OCI-M2 (cell line): Measurements from ENCODE around the gene SLC34A1.

Experiments
- DNase-seq: peaks from one replicate; lab custom pipeline; 2025; ENCODE audit not compliant: unreplicated experiment; lab: John Stamatoyannopoulos, UW

The SLC34A1 gene

GRCh38 chr5:177385720-177386119 lies 1.5 kb downstream of the SLC34A1 start:
- no peak for DNase-seq

- no peak for DNase-seq
Measured at GRCh38 chr5:177386542-177386941, 2.3 kb downstream of the SLC34A1 start.

GRCh38 chr5:177387405-177387804 lies 3.2 kb downstream of the SLC34A1 start:
- no peak for DNase-seq

DNA sequence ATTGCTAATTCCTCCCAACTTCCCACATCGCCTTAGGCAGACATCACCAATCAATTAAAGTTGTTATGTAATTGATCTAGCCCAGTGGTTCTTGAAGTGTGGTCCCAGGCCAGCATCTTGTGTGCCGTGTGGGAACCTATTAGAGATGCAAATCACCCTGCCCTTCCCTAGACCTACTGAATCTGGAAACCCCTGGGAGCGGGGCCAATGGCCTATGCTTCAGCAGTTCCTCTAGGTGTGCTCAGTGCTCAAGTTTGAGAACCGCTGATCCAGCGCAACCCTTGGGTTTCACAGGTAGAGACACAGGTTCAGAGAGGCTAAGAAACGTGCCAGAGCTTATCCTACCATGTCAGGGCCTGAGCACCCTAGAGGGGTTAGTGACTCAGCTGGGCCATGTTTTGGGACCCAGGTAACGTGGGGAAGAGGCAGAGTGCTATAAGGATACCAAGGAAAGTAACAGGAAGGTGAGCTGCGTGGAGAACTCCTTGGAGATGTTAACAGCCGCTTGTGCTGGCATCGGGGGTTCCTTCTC lies 4.4 kb downstream of the SLC34A1 start:
- DNase-seq = no peak

DNA sequence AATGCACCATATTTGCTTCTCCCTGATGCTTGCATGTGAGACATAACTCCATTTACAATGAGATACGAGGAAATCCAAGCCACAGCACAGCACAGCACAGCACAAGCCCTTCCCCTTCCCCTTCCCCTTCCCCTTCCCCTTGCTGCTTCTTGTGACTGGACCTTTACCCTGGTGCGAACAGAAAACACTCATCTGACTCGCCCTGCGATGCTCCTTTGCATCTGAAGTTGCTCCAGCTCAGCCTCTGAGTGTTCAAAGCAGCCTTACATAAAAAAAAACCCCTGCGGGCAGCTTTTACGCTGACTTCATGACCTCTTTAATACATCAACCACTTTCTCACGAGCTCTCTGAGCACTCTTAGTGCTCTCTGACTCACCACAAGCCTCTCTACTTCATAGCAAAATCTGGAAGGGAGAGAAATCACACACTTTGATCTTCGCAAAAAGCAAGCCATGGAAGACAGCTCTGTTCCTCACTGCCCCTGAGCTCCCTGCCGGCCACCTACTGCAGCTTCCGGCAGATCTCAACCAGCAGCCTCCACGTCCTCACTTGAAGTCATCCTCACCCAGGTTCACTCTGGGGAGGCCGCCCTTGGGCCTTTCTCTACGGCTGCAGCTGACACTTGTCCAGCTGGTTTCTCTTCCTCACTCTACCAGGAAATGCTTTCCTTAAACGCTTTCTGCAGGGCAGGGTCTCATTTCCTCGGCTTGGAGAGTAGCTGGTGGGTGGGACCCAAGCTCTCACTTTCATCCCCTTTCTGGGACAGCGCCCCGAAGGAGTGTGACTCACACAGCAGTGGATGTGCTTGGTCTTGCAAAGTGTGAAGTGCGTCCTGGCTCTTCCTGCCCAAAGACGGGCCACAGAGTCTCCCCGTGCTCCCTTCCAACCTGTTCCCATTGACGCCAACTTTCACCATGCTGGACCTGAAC lies 5.3 kb downstream of the SLC34A1 start:
- DNase-seq = no peak

DNA sequence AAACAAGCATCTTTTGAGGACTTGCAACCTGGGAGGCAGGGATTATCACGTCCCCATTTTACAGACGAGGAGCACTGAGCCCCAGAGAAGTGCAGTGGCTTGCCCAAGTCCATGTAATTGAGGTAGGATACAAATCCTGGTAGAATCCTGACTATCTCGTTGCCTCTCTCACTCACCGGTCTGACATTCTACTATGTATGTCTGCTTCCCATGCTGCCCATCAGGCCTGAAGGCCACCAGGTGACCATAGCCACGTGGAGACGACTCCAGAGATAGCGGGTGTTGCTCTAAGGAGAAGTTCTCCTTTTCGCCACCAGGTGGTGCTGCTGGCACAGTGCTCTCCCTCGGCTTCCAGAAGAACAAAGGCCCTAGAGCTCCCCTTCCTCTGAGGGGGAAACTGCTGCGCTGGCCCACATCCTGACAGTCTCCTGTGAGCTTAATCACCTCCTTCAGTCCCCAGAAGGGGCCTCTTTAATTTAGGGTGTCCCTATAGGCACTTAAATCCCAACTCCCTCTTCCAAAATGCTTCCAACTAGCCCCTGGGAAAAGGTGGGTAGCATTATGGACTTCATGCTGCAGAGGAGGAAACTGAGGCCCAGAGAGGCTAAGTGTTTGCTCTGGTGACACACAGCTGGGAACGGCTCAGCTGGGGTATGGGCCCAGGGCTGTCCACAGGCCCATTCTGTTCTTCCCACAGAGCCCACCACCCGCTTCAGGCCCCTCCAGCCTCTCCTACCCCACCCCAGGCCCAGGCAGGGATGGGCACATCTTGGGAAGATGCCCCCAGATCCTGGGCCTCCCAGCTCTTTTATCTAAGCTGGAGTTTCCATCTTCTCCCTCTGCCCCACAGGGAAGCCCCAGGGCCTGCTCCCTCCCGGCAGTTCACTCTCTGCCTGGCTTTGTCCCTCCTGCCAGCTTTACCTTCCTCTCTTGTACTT lies 6.4 kb downstream of the SLC34A1 start:
- DNase-seq = peak; percentile 59

GRCh38 chr5:177392765-177393164 lies 8.5 kb downstream of the SLC34A1 start:
- no peak for DNase-seq

GRCh38 chr5:177393206-177393765 lies 9.1 kb downstream of the SLC34A1 start:
- DNase-seq = no peak

DNA sequence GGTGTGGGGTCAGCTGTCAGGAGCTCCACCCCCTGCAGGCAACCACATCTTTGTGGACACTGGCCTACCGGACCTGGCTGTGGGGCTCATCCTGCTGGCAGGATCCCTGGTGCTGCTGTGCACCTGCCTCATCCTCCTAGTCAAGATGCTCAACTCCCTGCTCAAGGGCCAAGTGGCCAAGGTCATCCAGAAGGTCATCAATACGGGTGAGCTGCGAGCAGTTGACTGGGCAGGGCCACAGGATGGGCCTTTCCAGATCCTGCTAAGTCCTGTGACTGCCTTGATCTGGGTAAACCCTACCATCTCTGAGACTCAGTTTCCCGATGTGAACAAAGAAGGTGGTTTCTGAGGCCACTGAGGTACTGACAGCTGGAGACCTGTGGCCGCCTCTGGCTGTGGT lies 9.8 kb downstream of the SLC34A1 start:
- DNase-seq = no peak

DNA sequence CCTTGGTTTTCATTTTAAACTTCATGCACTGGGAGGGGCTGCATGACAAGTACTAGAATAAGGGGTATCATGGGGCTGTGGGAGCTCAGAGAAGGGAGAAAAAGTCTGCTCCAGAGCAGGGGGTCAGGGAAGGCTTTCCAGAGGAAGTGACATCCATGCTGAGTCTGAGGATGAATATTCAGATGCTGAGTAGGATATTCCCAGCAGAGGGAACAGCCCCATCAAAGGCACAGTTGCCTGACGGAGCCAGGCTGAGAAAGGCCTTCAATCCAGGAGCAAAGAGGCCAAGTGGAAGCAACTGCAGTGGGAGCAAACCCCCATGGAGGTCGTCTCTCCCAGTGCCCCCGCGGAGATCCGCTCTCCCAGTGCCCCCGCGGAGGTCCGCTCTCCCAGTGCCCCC lies 11.8 kb downstream of the SLC34A1 start:
- no peak for DNase-seq

DNA sequence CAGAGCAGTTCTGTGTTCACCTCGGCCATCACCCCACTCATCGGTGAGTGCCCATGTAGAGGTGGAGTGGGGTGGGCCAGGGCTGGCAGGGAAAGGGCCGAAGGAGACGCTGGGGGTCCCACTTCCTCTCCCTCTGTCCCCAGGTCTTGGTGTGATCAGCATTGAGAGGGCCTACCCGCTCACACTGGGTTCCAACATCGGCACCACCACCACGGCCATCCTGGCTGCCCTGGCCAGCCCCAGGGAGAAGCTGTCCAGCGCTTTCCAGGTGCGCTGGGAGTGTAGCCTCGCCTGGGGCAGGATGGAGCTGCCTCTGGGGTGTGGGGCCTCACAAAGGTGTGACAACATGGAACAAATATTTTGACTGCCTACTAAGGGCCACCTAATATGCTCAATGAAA lies 12.6 kb downstream of the SLC34A1 start:
- DNase-seq = no peak

- no peak for DNase-seq
Measured at GRCh38 chr5:177397875-177398390, 13.7 kb downstream of the SLC34A1 start.

GRCh38 chr5:177399997-177400868 lies 16.0 kb downstream of the SLC34A1 start, which contains the start of gene PFN3:
TSS of gene PFN3 (minus strand) at chr5:177400661. CDS start at chr5:177400576, 85 bp downstream.
- DNase-seq = no peak

GRCh38 chr5:177402271-177403043 lies 18.2 kb downstream of the SLC34A1 start:
- no peak for DNase-seq

GRCh38 chr5:177403102-177403791 lies 19.0 kb downstream of the SLC34A1 start:
- DNase-seq = no peak

GRCh38 chr5:177403792-177404640 lies 19.8 kb downstream of the SLC34A1 start:
- peak; percentile 38 for DNase-seq

DNA sequence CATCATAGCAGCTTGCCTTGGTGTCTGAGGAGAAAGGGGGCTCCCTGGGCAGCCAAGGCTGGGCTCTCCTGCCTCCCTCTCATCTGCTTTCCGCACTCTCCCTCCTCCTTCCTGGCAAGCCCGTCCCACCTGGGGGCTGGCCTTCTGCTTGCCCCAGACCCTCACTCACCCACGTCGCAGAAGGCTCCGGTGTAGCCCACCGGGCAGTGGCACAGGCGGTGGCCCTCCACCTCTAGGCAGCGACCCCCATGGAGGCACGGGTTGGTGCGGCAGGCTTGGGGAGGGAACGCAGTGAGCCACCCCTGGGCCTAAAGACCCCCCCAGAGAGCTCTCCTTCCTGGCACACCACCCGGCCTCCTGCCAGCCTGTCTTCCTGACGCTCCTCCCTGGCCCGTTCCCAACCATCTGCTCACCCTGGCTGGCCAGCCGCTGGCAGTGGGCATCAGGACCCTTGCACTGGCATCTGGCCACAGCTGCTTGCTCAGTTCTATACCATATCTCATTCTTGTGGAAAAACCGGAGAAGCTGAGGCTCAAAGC lies 20.5 kb downstream of the SLC34A1 start:
- no peak for DNase-seq
